NCI-H1048 (cell line): ENCODE measurements around the gene COL7A1.
"Not testable (repeated sequence)": the region's sequence is repeated elsewhere in the genome, so short reads cannot be mapped to it uniquely, and the experiment has no call there.

ENCODE experiments used
- DNase-seq: peaks from one replicate; lab custom pipeline; 2025; lab: John Stamatoyannopoulos, UW

COL7A1 gene

GRCh38 chr3:48563382-48563918, 31.7 kb downstream of the COL7A1 start, which contains the start of gene UCN2:
Gene UCN2, minus strand, starts transcription at chr3:48563781. Its CDS starts 657 bp downstream, at chr3:48563124.
- no peak for DNase-seq

GRCh38 chr3:48562367-48563095, 32.6 kb downstream of the COL7A1 start:
- no peak for DNase-seq

- no peak for DNase-seq
These were observed 33.9 kb downstream of the COL7A1 start for GRCh38 chr3:48561045-48561736.

GRCh38 chr3:48560648-48561018, 34.5 kb downstream of the COL7A1 start:
- DNase-seq = no peak

GRCh38 chr3:48558493-48559134, 36.5 kb downstream of the COL7A1 start:
- no peak for DNase-seq

- DNase-seq = peak; percentile 96
These were observed 38.1 kb downstream of the COL7A1 start, which contains the start of gene PFKFB4 for GRCh38 chr3:48556796-48557626. Gene PFKFB4, minus strand, starts transcription at chr3:48556803. Its CDS starts 26 bp downstream, at chr3:48556777.

- no peak for DNase-seq
These were observed 39.0 kb downstream of the COL7A1 start for GRCh38 chr3:48555949-48556795.

DNA sequence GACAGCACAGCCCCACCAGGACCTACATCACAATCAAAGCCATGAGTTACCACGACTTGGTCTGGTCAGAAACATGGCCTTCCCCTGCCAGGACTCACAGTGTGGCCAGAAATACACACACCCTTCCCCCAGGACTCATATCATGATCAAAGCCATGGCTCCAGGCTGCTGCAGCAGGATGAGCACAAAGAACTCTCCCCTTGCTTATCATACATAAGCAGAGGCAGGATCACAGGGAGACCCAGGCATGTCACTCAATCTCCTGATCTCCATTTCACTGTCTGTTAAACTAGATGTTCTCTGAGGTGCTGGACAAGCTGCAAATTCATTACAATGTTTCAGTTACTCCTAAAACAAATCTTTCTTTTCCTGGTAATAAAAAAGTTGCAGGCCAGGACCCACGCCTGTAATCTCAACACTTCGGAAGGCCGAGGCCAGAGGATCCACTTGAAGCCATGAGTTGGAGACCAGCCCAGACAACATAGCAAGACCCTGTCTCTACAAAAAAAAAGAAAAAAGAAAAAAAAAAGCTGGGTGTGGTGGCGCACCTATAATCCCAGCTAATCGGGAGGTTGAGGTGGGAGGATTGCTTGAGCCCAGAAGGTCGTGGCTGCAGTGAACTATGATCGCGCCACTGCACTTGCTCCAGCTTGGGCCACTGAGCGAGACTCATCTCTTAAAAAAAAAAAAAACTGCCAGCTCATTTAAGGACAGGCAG, 39.7 kb downstream of the COL7A1 start:
- DNase-seq = no peak

- DNase-seq = no peak
These were observed 41.0 kb downstream of the COL7A1 start for GRCh38 chr3:48553886-48554845.

GRCh38 chr3:48553361-48553760, 41.8 kb downstream of the COL7A1 start:
- no peak for DNase-seq

DNA sequence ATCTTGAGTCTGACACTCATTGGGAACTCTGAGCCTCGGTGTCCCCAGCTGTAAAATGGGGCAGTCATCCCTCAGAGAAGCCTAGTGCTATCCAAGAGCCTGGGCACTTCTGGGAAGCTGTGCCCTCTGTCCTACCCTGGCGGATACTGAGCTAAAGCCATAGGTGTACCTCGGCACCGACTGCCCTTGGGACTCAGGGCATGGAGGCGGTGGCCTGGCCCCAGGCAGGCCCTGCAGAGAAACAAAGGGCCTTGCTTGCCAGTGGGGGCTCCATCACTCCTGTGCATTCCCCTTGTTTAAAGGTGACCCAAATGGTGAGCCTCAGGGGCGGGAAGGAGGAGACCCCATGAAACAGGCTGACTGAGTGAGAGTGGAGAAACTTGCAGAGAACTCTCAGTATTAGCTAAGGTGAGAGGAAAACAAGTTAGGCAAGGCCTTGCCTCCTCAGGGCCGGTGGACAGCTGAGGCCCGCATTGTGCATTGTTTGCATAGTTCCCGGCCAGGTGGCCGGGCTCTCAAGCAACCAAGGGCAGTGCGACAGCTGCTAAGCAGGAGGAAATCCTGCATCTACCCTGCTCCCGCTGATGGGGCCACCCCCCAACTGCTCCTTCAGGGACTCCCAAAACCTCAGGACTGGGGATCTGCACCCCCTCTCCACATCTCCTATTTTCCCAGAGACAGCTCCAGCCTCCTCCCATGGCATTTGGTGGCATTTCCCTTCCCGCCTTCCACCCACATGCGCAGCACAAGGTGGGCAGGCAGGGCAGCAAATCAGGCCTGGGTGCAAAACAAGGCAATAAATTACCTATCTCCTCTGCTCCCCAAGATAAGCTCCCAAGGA, 42.8 kb downstream of the COL7A1 start:
- no peak for DNase-seq

DNA sequence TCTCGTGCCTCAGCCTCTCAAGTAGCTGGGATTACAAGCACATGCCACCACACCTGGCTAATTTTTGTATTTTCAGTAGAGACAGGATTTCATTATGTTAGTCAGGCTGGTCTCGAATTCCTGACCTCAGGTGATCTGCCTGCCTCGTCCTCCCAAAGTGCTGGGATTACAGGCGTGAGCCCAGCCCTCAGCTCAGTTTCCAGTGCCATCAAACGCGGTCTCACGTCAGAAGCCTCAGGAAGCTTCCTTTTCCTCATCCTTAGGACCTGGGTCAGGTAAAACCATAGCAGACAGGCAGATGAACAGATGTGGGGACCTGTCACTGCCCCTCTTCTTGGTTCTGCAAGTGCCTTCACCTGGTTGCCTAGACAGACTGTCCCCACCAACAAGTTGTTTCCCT, 43.5 kb downstream of the COL7A1 start:
- not testable (repeated sequence) for DNase-seq

GRCh38 chr3:48548729-48549705, 46.1 kb downstream of the COL7A1 start:
- peak; percentile 35 for DNase-seq

- no peak for DNase-seq
These were observed 47.0 kb downstream of the COL7A1 start for GRCh38 chr3:48548126-48548525.

DNA sequence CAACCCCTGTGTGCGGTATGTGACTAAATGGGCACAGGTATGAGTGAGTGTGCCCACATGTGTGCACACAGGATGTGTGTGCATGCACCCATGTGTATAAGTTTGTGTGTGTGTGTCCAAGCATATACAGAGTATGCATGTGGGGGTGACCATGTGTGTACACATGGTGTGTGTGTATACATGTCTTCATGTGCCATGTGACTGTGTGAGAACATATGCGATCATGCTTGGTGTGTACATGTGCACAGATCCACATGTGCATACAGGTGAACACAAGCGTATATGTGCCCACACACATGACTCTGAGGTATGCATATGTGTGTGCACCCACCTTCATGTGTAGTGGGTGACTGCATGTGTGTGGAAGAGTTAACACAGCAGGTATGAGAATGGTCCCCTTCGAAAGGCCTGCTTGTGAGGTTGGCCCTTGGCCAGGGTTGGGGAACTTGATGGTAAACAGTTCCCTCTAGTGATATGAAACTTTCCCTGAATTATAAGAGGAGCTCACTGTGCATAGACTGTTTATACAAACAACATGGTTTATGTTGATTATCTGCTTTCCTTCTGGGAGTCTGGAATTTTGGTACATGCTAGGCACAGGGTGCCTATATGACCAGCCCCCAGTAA, 48.8 kb downstream of the COL7A1 start:
- DNase-seq = no peak

DNA sequence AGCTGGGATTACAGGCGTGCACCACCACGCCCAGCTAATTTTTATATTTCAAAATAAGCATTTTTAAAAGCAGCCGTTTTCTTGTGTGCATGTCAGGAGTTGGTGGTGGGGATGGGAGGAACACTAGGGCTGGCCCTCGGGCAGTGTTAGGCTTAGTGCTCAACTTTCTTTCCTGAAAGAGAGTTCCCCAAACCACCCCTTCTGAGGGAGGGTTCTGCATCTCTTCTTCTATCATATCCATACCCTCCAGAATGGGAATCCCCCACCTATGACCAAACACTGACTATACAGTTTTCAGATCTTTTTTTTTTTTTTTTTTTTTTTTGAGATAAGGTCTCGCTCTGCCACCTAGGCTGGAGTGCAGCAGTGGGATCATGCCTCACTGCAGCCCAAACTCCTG, 51.0 kb downstream of the COL7A1 start:
- DNase-seq = no peak
